Nephron progenitor cell (in vitro differentiated cells): ENCODE data around the gene RMI1.
"Not testable (repeated sequence)": the region's sequence is repeated elsewhere in the genome, so short reads cannot be mapped to it uniquely, and the experiment has no call there.

Experiments
- DNase-seq: peaks from one replicate; pipeline ENCODE4 v3.0.0; 2021
- H3K27ac Mint-ChIP-seq: 2 replicates; pipeline ENCODE4 v1.8.0; 2021; ENCODE audit warnings: mild to moderate bottlenecking, moderate library complexity, mixed read lengths
- H3K27me3 Mint-ChIP-seq: 2 replicates; pipeline ENCODE4 v1.8.0; 2021; ENCODE audit warnings: mild to moderate bottlenecking, low read depth, mixed read lengths; ENCODE audit not compliant: poor library complexity
- H3K36me3 Mint-ChIP-seq: 2 replicates; pipeline ENCODE4 v1.8.0; 2021; ENCODE audit warnings: low read depth, mixed read lengths
- H3K4me1 Mint-ChIP-seq: 2 replicates; pipeline ENCODE4 v1.8.0; 2021; ENCODE audit warnings: mixed read lengths
- H3K4me3 Mint-ChIP-seq: 2 replicates; pipeline ENCODE4 v1.8.0; 2021; ENCODE audit warnings: mild to moderate bottlenecking, moderate library complexity, mixed read lengths
- H3K9me3 Mint-ChIP-seq: 2 replicates; pipeline ENCODE4 v1.8.0; 2021; ENCODE audit warnings: mild to moderate bottlenecking, moderate library complexity, mixed read lengths
- TF ChIP-seq, protein P1 (sequence below): fragments of 200-600 bp; sonication (generic); IDR thresholded peaks from 2 replicates; pipeline ENCODE4 v1.5.0; 2021; ENCODE audit warnings: antibody characterized with exemption

The RMI1 gene

DNA sequence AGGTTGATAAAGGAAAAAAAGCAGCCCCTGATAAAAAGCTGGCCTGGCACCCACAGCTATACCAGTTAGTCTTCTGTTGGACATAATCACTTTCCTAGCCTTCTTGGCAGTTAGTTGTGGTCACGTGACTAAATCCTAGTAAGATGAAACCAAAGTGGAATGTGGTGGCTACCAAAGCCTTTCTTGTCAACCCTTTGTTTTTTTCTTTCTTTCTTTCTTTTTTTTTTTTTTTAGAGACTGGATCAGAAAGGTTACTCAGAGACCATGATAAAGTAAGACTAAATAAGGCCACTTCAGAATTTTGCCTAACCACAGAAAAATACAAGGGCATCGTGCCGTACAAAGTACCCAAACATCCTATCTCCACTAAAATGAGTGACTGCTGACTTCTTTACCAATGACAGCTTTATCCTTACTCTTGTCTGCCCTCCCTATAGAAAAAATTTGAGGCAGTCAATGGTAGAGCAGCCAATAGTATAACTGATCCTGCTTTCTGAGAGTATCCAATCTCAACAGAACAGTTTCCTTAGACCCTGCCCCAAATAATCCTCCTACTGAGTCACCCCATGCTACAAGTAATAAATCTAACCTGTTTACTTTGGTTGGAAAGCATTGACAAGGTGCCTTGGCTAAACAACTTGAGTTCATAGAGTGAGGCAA, 45.2 kb upstream of the RMI1 start:
- Mint-ChIP-seq H3K36me3 (no peaks in the 10 kb centered on the region), H3K27ac (no peak overlapping the region)

DNA sequence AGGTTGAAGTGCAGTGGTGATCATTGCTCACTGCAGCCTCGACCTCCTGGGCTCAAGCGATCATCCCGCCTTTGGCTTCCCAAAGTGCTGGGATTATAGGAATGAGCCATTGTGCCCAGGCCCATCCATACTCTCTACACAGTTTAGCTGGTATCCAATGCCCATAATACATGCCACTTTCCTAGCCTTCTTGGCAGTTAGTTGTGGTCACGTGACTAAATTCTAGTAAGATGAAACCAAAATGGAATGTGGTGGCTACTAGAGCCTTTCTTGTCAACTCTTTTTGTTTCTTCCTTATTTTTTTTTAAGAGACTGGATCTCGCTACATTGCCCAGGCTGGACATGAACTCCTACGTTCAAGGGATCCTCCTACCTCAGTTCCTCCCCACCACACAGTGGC, 44.1 kb upstream of the RMI1 start:
- peaks cover 32% of the 10 kb centered on the region for H3K4me1 Mint-ChIP-seq
- no peak overlapping the region for H3K4me3 Mint-ChIP-seq
- H3K27me3 Mint-ChIP-seq = no peaks in the 10 kb centered on the region
- H3K36me3 Mint-ChIP-seq = no peaks in the 10 kb centered on the region
- TF ChIP-seq, protein P1, sequence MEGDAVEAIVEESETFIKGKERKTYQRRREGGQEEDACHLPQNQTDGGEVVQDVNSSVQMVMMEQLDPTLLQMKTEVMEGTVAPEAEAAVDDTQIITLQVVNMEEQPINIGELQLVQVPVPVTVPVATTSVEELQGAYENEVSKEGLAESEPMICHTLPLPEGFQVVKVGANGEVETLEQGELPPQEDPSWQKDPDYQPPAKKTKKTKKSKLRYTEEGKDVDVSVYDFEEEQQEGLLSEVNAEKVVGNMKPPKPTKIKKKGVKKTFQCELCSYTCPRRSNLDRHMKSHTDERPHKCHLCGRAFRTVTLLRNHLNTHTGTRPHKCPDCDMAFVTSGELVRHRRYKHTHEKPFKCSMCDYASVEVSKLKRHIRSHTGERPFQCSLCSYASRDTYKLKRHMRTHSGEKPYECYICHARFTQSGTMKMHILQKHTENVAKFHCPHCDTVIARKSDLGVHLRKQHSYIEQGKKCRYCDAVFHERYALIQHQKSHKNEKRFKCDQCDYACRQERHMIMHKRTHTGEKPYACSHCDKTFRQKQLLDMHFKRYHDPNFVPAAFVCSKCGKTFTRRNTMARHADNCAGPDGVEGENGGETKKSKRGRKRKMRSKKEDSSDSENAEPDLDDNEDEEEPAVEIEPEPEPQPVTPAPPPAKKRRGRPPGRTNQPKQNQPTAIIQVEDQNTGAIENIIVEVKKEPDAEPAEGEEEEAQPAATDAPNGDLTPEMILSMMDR = no peak
- H3K9me3 Mint-ChIP-seq = no peaks in the 10 kb centered on the region
- H3K27ac Mint-ChIP-seq = no peak overlapping the region
- DNase-seq = no peak

More for the DNA sequence above, 45.2 kb upstream of the RMI1 start:
- TF ChIP-seq, protein P1 = no peak
- no peaks in the 10 kb centered on the region for H3K9me3 Mint-ChIP-seq
- DNase-seq = no peak
- peaks cover 32% of the 10 kb centered on the region for H3K4me1 Mint-ChIP-seq
- no peaks in the 10 kb centered on the region for H3K27me3 Mint-ChIP-seq
- H3K4me3 Mint-ChIP-seq = no peak overlapping the region

DNA sequence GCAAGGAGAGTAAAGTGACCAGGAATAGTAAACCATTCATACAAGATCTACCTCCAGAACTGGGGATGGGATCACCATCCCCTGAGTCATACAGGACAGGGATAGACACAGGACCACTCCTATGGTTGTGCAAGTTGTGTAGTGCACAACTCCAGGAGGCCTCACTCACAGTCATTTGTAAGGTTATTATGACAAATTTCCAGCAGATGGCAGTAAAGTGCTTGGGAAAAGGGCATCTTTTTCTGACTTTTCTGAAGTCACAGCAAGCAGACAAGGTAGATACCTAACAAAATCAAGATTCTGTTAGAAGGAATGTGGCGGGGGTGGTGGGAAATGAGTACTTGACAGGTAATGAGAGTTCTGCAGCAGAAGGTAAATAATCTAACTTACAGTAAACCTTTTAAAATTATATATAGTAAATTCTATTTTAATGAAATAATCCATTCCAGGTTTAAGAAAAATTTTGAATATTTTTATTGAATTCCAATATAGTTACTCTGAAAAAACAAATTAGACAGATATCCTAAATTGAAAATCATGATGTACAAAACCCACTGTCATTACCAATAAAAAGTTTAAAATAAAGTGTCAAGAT, 42.6 kb upstream of the RMI1 start:
- H3K4me3 Mint-ChIP-seq = no peak overlapping the region
- H3K27ac Mint-ChIP-seq = no peak overlapping the region
- peaks cover 4% of the 10 kb centered on the region for H3K27me3 Mint-ChIP-seq
- peaks cover 32% of the 10 kb centered on the region for H3K4me1 Mint-ChIP-seq
- H3K36me3 Mint-ChIP-seq = peaks cover 7% of the 10 kb centered on the region
- DNase-seq = peak; percentile 39
- TF ChIP-seq, protein P1 = peak; percentile 68
- no peaks in the 10 kb centered on the region for H3K9me3 Mint-ChIP-seq

DNA sequence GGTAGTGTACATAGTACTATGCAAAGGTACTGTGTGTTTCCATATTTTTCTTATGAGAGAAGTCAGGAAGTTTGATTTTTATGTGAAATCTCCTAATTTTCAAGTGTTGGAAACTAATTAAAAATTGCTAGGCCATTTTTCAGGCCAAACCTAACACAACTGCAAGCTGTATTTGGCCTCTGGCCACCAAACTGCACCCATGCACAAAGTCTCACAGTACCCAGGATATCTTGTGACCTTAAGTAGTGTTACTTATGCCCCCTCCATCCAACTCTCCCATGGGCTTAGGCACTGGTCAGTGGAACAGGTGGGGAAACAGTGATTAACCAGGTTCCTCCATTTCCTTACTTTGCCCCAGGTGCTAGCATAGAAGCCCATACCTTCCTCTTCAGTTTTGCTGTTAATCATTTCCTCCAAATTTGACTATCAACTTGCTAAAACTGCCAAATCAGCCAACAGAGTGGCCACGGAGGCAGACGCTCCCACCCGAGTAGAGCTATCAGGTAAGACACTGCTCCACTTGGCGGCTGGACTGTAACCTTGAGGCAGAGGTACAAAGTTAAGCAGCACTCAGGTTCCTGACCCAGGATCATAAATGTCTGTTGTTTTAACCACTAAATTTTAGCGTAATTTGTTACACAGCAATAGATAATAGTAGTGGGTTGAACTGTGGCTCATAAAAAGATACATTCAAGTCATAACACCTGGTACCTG, 39.9 kb upstream of the RMI1 start:
- Mint-ChIP-seq H3K27ac (no peak overlapping the region), H3K27me3 (peaks cover 4% of the 10 kb centered on the region), H3K9me3 (no peaks in the 10 kb centered on the region), H3K4me1 (peaks cover 18% of the 10 kb centered on the region), H3K4me3 (no peak overlapping the region), H3K36me3 (peaks cover 28% of the 10 kb centered on the region)
- TF ChIP-seq, protein P1 = no peak
- DNase-seq = no peak

DNA sequence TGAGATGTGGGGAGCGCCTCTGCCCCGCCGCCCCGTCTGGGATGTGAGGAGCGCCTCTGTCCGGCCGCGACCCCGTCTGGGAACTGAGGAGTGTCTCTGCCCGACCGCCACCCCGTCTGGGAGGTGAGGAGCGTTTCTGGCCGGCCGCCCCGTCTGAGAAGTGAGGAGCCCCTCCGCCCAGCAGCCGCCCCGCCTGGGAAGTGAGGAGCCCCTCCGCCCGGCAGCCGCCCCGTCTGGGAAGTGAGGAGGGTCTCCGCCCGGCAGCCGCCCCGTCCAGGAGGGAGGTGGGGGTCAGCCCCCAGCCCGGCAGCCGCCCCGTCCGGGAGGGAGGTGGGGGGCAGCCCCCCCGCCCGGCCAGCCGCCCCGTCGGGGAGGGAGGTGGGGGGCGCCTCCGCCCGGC, 32.5 kb upstream of the RMI1 start:
- not testable (repeated sequence) for H3K4me3 Mint-ChIP-seq, H3K27ac Mint-ChIP-seq, H3K4me1 Mint-ChIP-seq, H3K27me3 Mint-ChIP-seq, DNase-seq
- Mint-ChIP-seq H3K36me3 (peaks cover 47% of the 10 kb centered on the region), H3K9me3 (peaks cover 22% of the 10 kb centered on the region)

DNA sequence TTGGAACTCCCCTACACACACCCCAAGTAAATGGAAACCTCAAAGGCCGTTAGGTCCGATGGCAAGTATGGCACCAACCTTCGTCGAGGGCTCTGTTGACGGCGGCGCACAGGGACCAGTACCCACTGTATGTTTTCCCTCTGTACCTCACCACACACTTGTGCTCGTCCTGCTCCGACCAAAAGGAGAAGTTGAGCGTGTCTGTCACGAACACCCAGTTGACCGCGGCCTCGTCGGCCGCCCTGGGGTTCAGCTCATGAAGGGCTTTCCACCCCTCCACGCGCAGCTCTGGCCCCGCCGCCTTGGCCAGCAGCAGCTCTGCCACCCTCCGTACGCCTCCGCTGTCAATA, 24.5 kb upstream of the RMI1 start:
- H3K27me3 Mint-ChIP-seq = peaks cover 5% of the 10 kb centered on the region
- H3K4me1 Mint-ChIP-seq = peaks cover 31% of the 10 kb centered on the region
- peak overlapping the region; percentile 69 for H3K27ac Mint-ChIP-seq
- no peak for DNase-seq
- peak overlapping the region; percentile 86 for H3K4me3 Mint-ChIP-seq
- peaks cover 5% of the 10 kb centered on the region for H3K36me3 Mint-ChIP-seq
- TF ChIP-seq, protein P1 = no peak
- H3K9me3 Mint-ChIP-seq = peaks cover 6% of the 10 kb centered on the region
